Non-pigmented ciliary epithelial cell (primary cell): ENCODE results near the gene SLC25A21.
A peak's percentile ranks its signal among the peaks of the same experiment; 100 is the strongest.

ENCODE experiments used
- DNase-seq: peaks from one replicate; pipeline ENCODE4 v3.0.0-alpha.2; 2010; ENCODE audit warnings: low read depth

Gene SLC25A21

DNA sequence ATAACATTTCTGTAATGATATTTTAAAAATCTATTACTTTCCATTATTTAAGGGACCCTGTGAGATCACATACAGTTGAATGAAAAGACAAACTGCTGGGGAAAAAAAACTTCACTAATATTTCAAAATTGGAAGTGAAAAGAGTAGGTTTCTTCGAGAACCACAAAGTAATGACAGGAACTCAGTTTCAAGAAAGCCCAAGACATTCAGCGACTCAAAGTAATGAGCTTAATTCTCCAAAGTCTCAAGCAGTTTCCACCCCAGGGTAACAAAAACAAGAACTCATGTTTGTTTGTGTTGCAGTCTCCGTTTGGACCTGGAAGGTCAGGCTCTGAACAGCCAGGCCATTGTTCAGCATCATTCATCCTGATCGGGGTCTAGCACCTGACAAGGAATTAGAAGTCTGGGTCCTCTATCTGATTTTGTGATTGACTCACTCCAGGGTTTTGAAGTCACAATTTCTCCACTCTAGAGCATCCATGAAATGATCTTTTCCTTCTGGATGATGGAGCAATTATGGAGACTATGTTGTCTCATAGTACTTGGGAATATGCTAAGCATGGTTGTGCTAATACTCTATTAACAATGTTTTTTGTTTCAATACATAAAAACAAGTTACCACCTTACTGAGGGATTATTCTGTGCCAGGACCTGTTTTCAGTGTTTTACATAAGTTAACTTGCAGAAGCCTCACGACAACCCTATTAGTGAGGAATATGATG is 126.9 kb downstream of the SLC25A21 start:
- DNase-seq = no peak

DNA sequence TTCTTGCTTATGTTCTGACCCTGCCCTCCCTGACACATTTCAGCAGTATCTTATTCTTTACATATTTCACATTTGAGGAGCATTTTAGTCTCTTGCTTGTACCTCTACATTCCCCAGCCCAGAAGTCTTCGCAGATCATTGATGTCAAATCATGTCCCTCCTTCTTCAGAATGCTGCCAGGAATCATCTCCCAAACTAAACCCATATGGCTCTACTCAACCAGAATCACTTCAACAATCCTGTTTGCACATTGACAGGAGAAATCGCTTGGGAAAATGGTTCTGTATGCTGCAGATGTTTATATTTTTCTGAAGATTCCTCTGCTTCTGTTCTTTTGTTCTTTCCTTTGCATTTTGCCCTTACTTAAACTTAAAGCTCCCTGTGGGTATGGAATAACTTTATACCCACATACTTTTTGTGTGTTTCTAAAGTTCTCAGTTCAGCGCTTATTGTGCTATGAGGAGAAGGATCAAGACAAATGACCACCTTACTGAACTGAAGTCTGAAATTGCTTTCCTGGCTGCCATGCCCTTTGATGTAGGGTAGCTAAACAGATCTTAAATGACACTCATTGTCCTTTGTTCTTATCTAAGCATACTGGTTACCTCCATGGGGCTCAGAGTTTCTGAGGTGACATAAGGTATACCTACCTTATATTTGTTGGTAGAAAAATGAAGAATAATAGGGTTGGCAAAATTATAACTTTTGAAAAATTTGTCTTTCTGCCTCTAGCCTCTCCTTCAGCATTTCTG is 134.6 kb downstream of the SLC25A21 start:
- DNase-seq = no peak

DNA sequence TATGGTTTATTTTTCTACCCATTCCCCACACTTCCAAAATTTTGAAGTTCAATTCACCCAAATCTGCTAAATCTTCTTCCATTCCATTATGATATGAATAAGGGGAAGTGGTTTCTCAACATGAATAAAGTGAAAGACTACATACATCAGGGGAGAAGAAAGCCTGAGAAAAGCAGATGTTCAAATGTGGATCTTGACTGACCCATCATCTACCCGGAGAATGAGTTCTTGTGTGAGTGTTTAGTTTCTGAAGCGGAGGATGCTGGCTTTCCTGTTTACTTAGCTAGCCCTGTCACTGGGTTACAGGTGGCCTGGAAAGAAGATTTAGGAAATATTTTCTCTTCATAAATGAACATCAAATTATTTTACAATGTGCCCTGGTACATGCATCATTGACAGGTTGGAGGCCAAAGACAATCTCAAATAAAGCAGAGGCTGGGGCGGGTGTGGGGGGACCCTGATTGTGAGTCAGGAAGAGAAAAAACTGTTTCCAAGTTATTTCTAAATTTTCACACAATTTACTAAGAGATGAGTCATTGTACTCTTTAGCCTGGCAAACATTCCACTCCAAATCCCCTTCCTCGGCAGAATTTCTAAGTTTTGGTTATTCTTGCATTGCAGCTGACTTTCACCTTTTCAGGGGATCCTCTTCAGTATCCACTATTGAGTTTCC is 135.6 kb downstream of the SLC25A21 start:
- DNase-seq = no peak

DNA sequence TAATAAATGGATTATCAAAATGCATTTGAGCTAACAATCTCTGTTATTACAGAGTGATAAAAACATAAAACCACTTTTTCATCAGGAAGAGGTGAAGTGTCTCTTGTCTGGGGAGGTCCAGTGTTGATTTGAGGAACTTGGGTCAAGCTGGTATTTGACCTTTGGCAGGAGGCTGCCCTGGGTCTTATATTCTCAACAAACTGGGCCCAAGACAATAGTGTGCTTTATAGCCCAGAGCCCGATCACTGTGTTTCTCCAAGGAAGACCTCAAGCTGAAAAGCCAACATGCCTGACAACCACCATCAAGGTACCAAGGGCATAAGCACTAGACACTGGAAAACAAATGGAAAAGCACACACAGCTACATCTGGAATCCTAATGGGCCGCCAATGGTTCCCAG is 137.0 kb downstream of the SLC25A21 start:
- DNase-seq = no peak

DNA sequence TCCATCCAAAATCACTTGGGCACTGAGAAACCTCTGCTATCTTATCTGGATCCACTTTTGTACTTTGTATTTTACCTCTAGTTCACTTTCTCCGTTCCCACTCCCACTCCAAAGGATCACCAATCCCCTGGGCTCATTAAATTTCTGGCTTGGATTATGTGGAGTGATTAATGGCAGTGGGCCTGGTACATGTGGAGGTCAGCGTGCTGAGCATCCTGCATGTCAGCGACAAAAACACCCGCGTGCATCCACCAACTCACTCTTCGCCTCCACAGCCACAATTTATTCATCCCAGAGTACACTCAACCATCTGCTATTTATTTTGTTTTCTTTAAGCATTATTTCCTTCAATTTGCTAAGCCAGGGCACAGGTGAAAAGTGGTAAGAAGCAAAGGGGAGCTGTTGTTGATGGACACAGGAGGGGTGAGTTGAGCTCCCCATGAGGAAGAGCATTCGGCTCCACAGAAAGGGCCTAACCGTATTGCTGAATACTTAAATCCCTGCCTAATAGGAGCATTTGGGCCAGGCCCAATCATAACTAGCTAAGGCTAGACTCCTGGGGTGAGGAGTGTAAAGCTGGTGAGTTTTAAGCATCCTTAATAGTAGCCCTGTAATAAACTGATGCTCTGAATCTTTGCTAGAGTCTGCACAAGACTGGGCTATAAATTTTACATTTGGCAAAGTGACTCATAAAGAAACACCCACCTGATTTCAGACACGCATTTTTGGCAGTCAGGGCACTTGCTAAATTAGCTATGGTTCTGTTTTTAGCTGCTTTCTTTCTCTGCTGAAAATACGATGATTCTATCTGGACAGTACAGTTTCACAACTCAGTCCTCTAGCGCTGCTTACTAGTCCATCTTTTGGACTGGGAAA is 137.8 kb downstream of the SLC25A21 start:
- DNase-seq = no peak

DNA sequence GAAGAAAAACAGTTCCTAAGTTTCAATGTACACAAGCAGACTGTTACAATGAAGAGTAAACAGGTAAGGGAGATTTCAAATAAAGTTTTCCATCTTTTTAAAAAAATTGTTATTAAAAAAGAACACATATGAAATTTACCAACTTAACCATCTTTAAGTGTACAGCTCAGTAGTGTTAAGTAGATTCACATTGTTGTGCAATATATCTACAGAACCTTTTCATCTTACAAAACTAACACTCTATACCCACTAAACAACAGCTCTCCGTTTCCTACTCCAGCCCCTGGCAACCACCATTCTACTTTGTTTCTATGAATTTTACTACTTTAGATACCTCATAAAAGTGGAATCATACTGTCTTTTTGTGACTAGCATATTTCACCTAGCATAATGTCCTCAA is 139.5 kb downstream of the SLC25A21 start:
- no peak for DNase-seq

DNA sequence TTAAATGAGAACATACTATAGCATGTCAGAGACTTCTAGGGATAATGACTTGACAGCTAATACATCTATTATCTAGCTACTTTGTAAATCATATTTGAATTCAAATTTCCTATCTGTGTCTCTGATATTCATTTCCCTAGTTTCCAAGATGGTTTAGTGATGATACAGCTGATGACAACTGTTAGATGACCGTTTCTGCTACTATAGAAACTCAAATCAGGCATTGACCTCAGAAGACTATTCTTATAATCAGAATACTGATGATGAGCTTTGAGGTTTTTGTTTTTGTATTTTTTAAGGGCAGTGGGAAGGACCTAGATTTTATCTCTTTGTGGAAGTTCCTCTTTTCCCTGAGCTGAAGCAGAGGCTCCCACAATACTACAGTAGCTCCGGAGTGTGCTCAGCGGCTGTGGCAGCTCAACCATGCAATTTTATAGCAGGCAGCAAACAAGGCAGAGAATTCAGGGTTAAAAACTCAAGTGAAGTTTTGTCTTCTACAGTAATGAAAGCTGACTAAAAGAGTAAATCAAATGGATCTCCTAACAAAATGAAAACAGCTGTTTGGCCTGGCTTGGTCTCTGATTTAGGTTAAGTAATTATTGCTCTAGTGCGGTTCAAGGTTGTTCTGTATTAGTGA is 145.1 kb downstream of the SLC25A21 start:
- DNase-seq = no peak

DNA sequence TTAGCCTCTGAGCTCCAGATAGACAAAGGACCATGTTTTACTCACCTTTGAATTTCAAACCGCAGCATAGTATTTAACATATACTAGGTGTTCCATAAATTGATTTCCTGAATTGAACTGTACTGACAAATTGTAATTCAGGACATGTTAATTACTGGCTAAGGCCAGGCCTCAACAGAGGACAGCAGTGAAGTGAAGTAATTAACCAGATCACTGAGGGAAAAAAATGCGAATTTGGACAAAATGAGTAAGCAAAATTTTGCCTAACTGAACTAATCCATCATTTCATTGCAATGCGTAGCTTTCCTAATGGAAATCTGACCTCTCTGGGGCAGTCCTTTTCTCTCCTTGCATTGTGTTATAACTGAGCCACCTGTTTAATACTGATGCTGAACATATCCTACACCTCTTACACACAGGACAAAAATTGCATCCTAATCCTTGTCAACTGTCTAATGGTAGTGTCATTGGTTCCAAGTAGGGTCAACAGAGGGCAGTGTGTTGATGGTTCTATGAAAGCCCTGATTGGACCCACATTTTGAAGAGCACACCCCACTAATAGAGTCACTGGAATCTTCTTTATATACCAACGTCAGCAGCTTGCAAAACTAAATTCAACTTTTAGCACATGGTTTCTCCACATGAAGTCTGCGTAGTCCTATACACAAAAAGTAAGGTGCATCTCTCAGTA is 148.4 kb downstream of the SLC25A21 start:
- DNase-seq = no peak

DNA sequence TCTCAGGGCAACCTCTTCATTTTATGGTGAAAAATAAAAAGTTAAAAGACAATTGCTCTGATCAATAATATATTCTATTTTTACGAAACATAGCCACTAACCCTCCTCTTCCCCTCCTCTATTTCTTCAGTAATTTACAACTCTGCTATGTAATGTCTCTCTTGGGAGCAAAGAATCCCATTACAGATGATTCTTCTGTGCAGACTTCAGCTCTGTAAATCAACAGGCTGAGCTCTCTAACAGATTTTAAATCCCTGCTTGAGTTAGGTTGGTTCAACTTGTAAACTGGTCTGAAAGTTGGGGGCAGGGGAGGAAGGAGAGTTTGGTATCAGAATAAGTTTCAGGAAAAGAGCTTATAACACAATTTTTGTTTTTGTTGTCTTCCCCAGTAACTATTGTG is 151.0 kb downstream of the SLC25A21 start:
- DNase-seq = no peak

DNA sequence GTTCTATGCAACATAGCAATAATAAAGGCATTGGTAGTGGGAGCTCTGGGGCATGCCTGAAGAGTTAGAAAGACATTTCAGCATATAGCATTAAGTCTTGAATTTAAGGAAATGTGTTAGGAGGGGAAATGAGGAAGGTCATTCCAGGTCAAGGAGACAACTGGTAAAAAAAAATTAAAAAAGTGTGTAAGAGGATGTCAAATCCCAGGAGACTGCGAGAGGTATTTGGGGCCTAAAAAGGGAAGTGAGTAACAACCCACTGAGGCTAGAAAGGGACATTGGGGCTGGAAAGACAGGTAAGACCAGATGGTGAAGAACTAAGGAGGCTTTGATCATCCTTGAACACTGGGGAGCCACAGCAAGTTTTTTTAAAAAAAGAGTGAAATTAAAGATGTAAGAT is 152.9 kb downstream of the SLC25A21 start:
- DNase-seq = no peak

DNA sequence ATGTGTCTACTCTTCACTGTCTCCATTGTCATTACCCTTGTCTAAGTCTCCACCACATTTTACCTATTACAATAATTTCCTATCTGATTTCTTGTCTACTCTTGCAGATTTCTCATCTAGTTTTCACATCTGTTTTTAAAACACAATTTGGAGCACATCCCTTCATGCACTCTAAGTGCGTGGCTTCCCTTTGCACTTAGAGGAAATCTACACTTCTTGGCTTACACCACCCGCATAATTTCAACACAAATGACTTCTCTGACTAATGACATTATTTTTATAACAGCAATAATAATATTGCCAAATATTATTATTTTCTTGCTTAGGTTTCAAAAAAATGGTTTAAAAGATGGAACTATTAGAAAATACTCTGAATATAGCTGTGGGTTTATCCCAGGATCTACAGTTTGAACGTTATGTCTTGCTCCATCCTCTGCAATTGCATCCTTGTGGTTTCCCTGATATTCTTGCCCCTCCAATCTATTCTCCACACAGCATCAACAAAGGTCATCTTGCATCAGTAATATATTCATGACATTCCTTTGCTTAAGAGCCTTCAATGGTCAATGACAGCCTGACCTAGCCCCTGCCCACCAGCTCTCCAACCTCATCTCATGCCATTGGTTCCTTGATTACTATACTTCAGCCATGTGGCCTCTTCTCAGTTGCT is 153.7 kb downstream of the SLC25A21 start:
- no peak for DNase-seq

DNA sequence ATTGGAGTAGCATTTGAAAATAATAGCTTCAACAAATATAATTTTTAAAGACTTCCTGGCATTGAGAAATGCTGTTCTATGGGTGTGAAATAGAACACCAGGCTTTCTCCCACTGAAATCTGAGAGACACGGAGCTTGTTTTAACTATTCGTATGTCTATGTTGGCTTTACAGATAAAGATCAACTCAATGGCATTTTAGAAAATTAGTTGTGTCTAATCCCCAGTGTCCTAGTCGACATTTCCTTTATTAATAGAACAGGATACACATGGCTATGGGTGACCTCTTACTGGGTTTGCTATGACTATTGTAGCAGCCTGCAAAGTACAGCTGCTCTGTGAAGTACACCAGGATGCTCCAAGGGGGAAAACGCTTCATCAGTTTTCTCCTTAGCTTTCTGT is 159.3 kb downstream of the SLC25A21 start:
- DNase-seq = no peak

DNA sequence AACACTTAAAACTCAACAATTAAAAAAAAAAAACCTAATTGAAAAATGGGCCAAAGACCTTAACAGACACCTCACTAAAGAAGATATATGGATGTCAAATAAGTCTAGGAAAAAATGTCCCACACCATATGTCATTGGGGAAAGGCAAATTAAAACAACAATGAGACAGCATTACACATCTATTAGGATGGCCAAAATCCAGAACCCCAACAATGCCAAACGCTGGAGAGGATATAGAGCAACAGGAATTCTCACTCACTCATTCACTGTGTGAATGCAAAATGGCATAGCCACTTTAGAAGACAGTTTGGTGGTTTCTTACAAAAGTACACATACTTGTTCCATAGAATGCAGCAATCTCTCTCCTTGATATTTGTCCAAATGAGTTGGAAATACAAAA is 173.7 kb downstream of the SLC25A21 start:
- no peak for DNase-seq

DNA sequence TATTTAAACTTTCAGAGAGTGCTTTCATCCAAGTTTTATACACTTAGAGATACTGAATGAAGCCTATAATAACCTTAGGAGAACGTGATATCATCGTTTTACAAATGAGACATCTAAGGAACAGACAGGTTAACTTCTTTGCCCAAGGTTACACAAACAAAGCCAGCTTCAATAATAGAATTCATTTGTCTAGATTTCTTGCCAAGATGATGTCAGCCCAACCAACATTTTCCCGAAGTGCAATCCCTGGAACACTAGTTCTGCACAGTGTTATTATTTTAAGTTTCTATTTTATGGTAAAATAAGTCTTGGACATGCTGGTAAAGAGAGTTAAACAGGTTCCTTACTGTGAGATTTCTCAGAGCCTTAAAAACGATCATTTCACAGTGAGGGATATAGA is 174.6 kb downstream of the SLC25A21 start:
- DNase-seq = no peak

DNA sequence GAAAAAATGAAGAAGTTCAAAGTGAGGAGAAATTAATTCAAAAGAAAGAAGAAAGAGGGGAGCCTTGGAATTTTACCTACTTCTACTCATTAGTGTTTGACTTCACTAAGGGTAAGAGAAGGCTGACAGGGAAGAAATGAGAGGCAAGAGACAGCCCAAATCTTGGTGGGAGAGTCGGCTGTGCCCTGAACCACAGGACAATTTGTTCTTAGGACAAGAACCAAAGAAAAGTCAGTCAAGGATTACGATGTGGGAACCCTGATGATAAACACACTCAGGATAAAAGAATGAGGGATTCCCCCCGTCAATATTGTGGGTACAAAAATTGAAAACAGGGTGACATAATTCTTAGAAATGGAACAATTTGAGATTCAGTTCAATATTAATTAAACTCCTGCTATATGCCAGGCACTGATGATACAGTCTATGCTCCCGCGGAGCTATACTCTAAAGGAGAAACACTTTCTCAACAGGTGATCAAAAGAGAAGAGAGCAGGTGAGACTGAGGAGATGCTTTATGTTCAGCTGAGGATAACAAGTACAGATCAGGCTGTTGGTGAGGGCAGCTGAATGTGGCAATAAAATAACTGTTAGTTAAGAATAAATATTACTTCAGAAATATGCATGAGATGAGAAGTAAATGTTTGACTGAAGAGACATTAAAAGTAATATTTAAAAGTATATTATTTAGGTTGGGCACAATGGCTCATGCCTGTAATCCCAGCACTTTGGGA is 175.4 kb downstream of the SLC25A21 start:
- DNase-seq = no peak

DNA sequence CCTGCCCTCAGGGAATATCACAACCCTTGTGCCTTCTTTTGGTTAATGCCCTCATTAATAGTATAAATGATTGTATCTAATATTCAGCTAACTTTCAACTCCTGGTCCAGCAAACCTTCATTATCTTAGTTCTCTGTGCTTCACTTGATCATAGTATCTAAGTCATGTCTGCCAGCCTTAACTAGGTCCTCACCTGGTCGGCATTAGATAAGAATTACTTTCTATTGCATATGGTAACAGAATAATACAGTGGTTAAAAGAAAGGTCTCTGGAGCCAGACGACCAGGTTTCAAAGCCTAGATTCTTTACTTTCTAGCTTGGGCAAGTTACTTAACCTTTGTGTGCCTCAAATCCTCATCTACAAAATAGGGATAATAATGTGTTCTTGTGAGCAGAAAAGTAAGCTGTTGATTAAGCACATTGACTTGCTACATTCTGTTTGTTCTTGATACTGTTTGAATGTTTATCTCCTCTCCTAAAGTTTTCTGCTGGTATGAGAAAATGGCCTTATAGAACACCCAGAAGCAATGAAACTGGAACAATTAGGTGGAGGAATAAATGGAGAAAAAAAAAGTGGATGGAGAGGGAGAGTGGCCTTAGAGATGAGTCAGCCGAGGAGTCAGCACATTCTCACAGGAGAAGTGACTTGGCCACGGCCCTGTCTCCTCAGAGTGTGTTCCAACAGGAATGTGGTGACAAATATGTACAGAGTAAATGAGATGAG is 176.1 kb downstream of the SLC25A21 start:
- DNase-seq = peak; percentile 63

DNA sequence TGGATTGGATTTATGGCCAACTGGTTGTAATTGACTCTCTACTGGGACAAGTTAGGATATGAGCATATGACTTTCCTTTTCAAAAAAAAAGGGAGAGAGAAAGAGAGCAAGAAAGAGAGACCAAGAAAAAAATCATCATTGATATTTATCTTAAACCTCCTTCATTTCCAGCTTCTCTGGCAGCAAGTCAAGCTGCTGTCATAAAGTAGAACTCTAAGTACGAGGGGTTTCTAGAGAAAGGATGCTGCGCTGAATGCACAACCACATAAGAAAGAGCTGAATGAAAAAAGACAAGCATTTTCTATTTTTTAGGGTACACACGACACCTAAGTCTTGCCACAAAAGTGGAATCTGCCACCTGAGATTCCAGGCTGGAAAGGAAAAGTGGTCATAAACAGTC is 182.6 kb downstream of the SLC25A21 start:
- no peak for DNase-seq

DNA sequence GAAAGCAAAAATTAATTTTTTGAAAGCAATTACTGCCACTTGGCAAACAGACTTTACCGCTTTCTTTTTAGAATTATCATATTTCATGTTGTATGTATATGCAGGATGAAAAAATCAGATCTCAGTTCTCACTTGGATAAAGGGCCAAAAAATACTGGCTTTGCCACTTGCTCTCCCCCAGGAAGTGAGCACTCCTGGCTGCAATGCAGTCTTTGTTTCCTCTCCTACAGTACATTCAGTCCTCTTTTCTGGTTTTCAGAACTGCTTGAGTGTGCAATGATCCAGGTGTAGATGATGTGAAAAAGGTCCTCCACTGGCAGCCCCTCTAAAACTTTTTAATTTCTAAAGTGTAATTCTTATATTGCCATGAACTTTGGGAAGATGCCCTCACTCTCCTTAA is 183.4 kb downstream of the SLC25A21 start:
- no peak for DNase-seq

DNA sequence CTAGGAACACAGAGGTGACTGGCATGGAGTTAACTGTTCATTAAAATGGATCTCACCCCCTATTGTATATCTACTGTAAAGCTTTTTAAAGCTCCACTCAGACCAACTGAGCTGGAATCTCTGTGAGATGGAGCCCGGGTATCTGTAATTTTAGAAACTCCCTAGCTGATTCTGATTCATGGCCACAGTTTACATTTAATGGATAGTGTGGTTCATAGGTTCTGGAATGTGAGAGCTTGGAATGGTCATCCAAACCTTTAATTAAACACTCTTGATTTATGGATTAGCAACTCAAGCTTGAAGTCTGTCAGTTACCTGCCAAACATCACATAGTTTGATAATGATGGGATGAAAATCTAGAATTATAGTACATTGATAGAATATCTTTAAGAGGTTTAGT is 183.8 kb downstream of the SLC25A21 start:
- no peak for DNase-seq
